Upper lobe of left lung (tissue), 4 donors: ENCODE results near the gene OSBPL10.

Source experiments
- CTCF ChIP-seq, 6 experiments: fragments of 450-650 bp in 4 of 6; fragments of 200-600 bp in 2 of 6; sonication (generic) in 2 of 6; IDR thresholded peaks; one replicate each; pipeline ENCODE4 v1.5.1; 2016 to 2019; ENCODE audit warnings: antibody characterized with exemption in 6 of 6
- EP300 ChIP-seq, 4 donors: sonication (generic); formaldehyde crosslinking; IDR thresholded peaks; one replicate each; pipeline ENCODE4 v1.5.1; 2017; ENCODE audit warnings: antibody characterized with exemption in 4 of 4, control low read depth in 2 of 4
- POLR2A ChIP-seq, 4 donors: fragments of 450-650 bp; IDR thresholded peaks; one replicate each; pipeline ENCODE4 v1.5.1; 2016 to 2017; ENCODE audit warnings: antibody characterized with exemption in 4 of 4, mild to moderate bottlenecking in 2 of 4
- POLR2AphosphoS5 ChIP-seq, 2 donors: sonication (generic); formaldehyde crosslinking; IDR thresholded peaks; one replicate each; pipeline ENCODE4 v1.5.1; 2017; ENCODE audit warnings: antibody characterized with exemption in 2 of 2

GRCh38 chr3:31729573-31729972, 251.5 kb downstream of the OSBPL10 start:
- no peak for TF ChIP-seq CTCF (IDR thresholded peaks at IDR 0.05)
- no peak for TF ChIP-seq POLR2A (IDR thresholded peaks at IDR 0.05)
- no peak for TF ChIP-seq EP300 (IDR thresholded peaks at IDR 0.05)
- TF ChIP-seq POLR2AphosphoS5 (IDR thresholded peaks at IDR 0.05) = no peak
